Transverse colon (tissue), 4 donors: ENCODE measurements around the gene RAPGEF3. TPM values are rescaled to one million over a fixed set of nuclear protein-coding genes. Genes with fewer than 3 reads are reported as not detected.
A peak's percentile ranks its signal among the peaks of the same experiment; 100 is the strongest.

Experiments used
- DNase-seq: peaks from one replicate; pipeline ENCODE4 v3.0.0-alpha.2; 2019
- H3K27ac ChIP-seq, 4 donors: fragments of 200-600 bp; sonication (generic); 2 replicates each; pipeline ENCODE4 v1.5.1; 2016 to 2018; ENCODE audit warnings: inconsistent platforms in 4 of 4
- H3K27me3 ChIP-seq: fragments of 200-600 bp; sonication (generic); 2 replicates; pipeline ENCODE4 v1.5.1; 2017; ENCODE audit warnings: inconsistent platforms
- H3K36me3 ChIP-seq, 4 donors: fragments of 200-600 bp; sonication (generic); 2 replicates each; pipeline ENCODE4 v1.5.1; 2017 to 2019; ENCODE audit warnings: inconsistent platforms in 4 of 4
- H3K4me1 ChIP-seq, 4 donors: fragments of 200-600 bp; sonication (generic); 2 replicates each; pipeline ENCODE4 v1.5.1; 2017 to 2020; ENCODE audit warnings: inconsistent platforms in 4 of 4
- H3K4me3 ChIP-seq, 4 donors: fragments of 200-600 bp; sonication (generic); 1 replicate in 1 of 4; 2 replicates in 3 of 4; pipeline versions ENCODE4 v1.5.1 to v1.6.1; 2017 to 2019; ENCODE audit warnings: inconsistent platforms in 4 of 4
- H3K9me3 ChIP-seq, 2 donors: fragments of 200-600 bp; sonication (generic); 2 replicates each; pipeline ENCODE4 v1.5.1; 2017 to 2019; ENCODE audit warnings: inconsistent platforms in 2 of 2
- EP300 ChIP-seq: sonication (generic); formaldehyde crosslinking; IDR thresholded peaks from one replicate; pipeline ENCODE4 v1.6.1; 2017; ENCODE audit warnings: antibody characterized with exemption, low read depth
- POLR2A ChIP-seq: fragments of 450-650 bp; IDR thresholded peaks from one replicate; pipeline ENCODE4 v1.6.1; 2016; ENCODE audit warnings: antibody characterized with exemption, mild to moderate bottlenecking, moderate library complexity
- POLR2AphosphoS5 ChIP-seq, 3 donors: sonication (generic); formaldehyde crosslinking; IDR thresholded peaks; one replicate each; pipeline ENCODE4 v1.6.1; 2016; ENCODE audit warnings: antibody characterized with exemption in 3 of 3
- WGBS, 2 donors: methylation state at CpG; one replicate each; pipeline ENCODE4 v1.1.5; 2018; ENCODE audit warnings: low coverage in 1 of 2; 5-methylcytosine and 5-hydroxymethylcytosine counted together
- in situ Hi-C, 4 donors: fragments of 200-750 bp; cut with MboI; loops; one replicate each; pipeline versions ENCODE4 v1.15.0 to v1.15.1; 2017; ENCODE audit warnings: low sequenced_read_pairs in 3 of 4, low pct_ligation_motif_present in 1 of 4, low pct_unique_long_range_greater_than_20kb in 1 of 4
- intact Hi-C: fragments of 100-400 bp; cut with DNase I; formaldehyde crosslinking; loops from one replicate; pipeline ENCODE4 v1.15.1; 2023; ENCODE audit warnings: low total_unique reads
- total RNA-seq, 4 donors: library from RNA; depleted of rRNA; stranded (reverse); fragments of >200 nt; gene quantifications; one replicate each; pipeline ENCODE4 v1.1.0, GENCODE V29; 2016
- TF ChIP-seq, protein P1 (sequence below), 5 experiments: fragments of 200-600 bp in 3 of 5; fragments of 450-650 bp in 2 of 5; sonication (generic) in 3 of 5; IDR thresholded peaks; 1 replicate in 2 of 5; 2 replicates in 3 of 5; pipeline ENCODE4 v1.5.1; 2016 to 2017; ENCODE audit warnings: antibody characterized with exemption in 5 of 5, inconsistent platforms in 3 of 5, mild to moderate bottlenecking in 2 of 5, moderate library complexity in 1 of 5

Gene RAPGEF3
- total RNA-seq, 4 donors from 2014 or later: 8.1 to 51.7 (median 24.6) TPM

DNA sequence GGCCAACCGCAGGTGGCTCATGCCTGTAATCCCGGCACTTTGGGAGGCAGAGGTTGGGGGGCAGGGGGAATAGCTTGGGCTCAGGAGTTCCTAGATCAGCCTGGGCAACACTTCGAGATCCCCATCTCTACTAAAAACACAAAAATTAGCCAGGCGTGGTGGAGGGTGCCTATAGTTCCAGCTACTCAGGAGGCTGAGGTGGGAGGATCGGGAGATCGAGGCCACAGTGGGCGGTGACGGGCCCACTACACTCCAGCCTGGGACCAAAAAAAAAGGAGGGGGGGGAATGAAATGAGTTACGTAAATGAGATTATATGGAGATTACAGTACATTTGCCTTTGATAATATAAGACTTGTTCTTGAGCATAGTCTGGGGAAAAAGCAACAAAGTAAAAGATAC lies 54.0 kb downstream of the RAPGEF3 start:
- intact Hi-C loops: no loop called here
- Histone ChIP-seq H3K4me3 (peak overlapping the region in 2 of 4 donors; percentile 87 to 98), H3K36me3 (peaks cover 0 to 22% (median 0%) of the 10 kb centered on the region in 4 donors), H3K27me3 (no peaks in the 10 kb centered on the region), H3K4me1 (peaks cover 3 to 34% (median 12%) of the 10 kb centered on the region in 4 donors), H3K27ac (peak overlapping the region in 1 of 4 donors; percentile 96), H3K9me3 (no peaks in the 10 kb centered on the region)
- in situ Hi-C loops: no loop called here
- DNase-seq: no peak
- no peak for TF ChIP-seq POLR2A
- TF ChIP-seq POLR2AphosphoS5 (IDR thresholded peaks at IDR 0.05): no peak
- no peak for TF ChIP-seq EP300
- TF ChIP-seq, protein P1, sequence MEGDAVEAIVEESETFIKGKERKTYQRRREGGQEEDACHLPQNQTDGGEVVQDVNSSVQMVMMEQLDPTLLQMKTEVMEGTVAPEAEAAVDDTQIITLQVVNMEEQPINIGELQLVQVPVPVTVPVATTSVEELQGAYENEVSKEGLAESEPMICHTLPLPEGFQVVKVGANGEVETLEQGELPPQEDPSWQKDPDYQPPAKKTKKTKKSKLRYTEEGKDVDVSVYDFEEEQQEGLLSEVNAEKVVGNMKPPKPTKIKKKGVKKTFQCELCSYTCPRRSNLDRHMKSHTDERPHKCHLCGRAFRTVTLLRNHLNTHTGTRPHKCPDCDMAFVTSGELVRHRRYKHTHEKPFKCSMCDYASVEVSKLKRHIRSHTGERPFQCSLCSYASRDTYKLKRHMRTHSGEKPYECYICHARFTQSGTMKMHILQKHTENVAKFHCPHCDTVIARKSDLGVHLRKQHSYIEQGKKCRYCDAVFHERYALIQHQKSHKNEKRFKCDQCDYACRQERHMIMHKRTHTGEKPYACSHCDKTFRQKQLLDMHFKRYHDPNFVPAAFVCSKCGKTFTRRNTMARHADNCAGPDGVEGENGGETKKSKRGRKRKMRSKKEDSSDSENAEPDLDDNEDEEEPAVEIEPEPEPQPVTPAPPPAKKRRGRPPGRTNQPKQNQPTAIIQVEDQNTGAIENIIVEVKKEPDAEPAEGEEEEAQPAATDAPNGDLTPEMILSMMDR (IDR thresholded peaks at IDR 0.05): no peak
- WGBS, 2 donors: 80 to 87% methylated on average over 6 to 9 of the region's 9 CpGs

DNA sequence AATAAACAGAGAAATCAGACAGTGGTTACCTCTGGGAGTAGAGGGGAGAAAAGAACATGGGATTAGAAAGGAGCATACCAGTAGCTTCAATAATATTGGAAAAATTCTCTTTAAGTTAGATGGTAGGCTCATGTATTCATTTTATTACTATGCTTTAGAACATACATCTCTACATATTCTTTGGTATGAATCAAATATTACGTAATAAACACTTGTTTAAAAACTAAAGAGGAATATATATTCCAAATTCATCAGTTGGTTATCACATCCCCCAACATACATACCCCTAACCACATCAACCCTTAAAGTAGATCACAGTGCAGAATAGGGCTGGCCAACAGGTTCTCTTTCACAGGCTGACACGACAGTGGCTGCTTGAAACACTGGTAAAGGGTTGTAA lies 58.4 kb downstream of the RAPGEF3 start:
- TF ChIP-seq POLR2AphosphoS5 (IDR thresholded peaks at IDR 0.05): no peak
- TF ChIP-seq EP300: no peak
- TF ChIP-seq, protein P1 (IDR thresholded peaks at IDR 0.05): no peak
- no peak for TF ChIP-seq POLR2A
- 88 to 96% methylated on average over 2 of the region's 2 CpGs for WGBS, 2 donors
- Histone ChIP-seq H3K4me1 (peaks cover 0 to 16% (median 8%) of the 10 kb centered on the region in 4 donors), H3K9me3 (no peaks in the 10 kb centered on the region), H3K27me3 (no peaks in the 10 kb centered on the region), H3K4me3 (no peak overlapping the region), H3K36me3 (peaks cover 0 to 38% (median 4%) of the 10 kb centered on the region in 4 donors), H3K27ac (no peak overlapping the region)
- in situ Hi-C loops: no loop called here
- no peak for DNase-seq
- intact Hi-C loops: no loop called here

DNA sequence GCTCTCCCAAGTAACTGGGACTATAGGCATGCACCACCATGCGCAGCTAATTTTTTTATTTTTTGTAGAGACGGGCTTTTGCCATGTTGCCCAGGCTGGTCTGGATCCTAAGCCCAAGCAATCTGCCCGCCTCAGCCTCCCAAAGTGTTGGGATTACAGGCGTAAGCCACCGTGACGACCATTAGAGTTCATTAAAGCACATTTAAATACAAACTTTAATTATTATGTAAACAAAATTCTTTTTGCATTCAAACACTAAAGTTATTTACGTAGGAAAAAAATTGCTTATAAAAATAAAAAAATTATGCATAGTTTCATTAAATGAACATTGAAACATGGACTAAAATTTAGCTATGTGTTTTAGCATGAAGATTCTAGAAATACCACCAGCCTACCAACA lies 60.0 kb downstream of the RAPGEF3 start:
- no peak for DNase-seq
- Histone ChIP-seq H3K36me3 (peaks cover 0 to 38% (median 4%) of the 10 kb centered on the region in 4 donors), H3K27me3 (no peaks in the 10 kb centered on the region), H3K27ac (no peak overlapping the region), H3K9me3 (no peaks in the 10 kb centered on the region), H3K4me3 (no peak overlapping the region), H3K4me1 (peaks cover 0 to under 1% (median 0%) of the 10 kb centered on the region in 4 donors)
- no peak for TF ChIP-seq POLR2A
- TF ChIP-seq EP300: no peak
- WGBS, 2 donors: 94% methylated on average over 7 of the region's 7 CpGs
- intact Hi-C loops (no loop called here), in situ Hi-C loops (no loop called here)

DNA sequence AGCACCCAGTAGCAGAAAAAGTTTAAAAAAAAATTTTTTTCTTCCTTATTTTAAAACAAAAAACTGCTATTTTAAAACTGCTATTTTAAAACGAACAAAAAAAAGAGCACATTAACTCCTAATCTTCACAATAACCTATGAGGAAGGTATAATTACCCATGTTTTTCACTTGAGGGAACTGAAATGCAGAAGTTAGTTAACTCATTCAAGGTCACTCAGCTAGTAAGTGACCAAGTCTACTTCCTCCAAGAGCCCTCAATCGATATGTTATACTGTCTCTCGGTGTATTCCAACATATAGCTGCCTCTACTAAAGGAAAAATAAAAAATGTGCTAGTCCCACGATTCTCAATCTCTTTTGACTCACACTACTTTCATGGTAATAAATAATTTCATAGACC lies 60.6 kb downstream of the RAPGEF3 start:
- TF ChIP-seq POLR2AphosphoS5 (IDR thresholded peaks at IDR 0.05) (no peak), EP300 (no peak), POLR2A (no peak)
- TF ChIP-seq, protein P1 (IDR thresholded peaks at IDR 0.05): no peak
- 59 to 65% methylated on average over 4 of the region's 4 CpGs for WGBS, 2 donors
- Histone ChIP-seq H3K27me3 (no peaks in the 10 kb centered on the region), H3K4me1 (no peaks in the 10 kb centered on the region), H3K9me3 (no peaks in the 10 kb centered on the region), H3K27ac (no peak overlapping the region), H3K36me3 (peaks cover 0 to 38% (median 4%) of the 10 kb centered on the region in 4 donors), H3K4me3 (no peak overlapping the region)
- DNase-seq: no peak
- intact Hi-C loops: no loop called here
- in situ Hi-C loops: no loop called here

DNA sequence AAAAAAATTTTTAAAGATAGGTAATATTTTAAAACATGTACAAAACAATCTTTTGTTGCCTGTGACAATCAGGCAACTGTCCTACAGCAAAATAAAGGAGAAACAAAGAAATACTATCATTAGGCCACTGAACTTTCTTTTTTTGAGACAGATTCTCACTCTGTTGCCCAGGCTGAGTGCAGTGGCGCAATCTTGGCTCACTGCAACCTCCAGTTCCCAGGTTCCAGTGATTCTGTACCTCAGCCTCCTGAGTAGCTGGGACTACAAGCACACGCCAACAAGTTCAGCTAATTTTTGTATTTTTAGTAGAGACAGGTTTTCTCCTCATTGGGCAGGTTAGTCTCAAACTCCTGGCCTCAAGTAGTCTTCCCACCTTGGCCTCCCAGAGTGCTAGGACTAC lies 69.5 kb downstream of the RAPGEF3 start:
- Histone ChIP-seq H3K9me3 (no peaks in the 10 kb centered on the region), H3K36me3 (peaks cover 0 to 10% (median 3%) of the 10 kb centered on the region in 4 donors), H3K27me3 (no peaks in the 10 kb centered on the region), H3K4me3 (no peak overlapping the region), H3K27ac (no peak overlapping the region), H3K4me1 (no peaks in the 10 kb centered on the region)
- in situ Hi-C loops: loop anchor here in 1 of 4 donors (10.0 kb wide), 1 partner anchor 654 kb away; no protein-coding TSS in a partner anchor
- TF ChIP-seq POLR2AphosphoS5 (IDR thresholded peaks at IDR 0.05) (no peak), EP300 (no peak), POLR2A (no peak)
- TF ChIP-seq, protein P1 (IDR thresholded peaks at IDR 0.05): no peak
- intact Hi-C loops: loop anchor here (10.0 kb wide), 1 partner anchor 654 kb away; no protein-coding TSS in a partner anchor
- 96 to 100% methylated on average over 1 to 2 of the region's 2 CpGs for WGBS, 2 donors
- DNase-seq: no peak
